RWPE1 (cell line): Measurements from ENCODE around the gene GNS.

ENCODE experiments used
- CTCF ChIA-PET: fragments of 350-600 bp; sonication (Branson Sonifier 250); formaldehyde crosslinking; extraction: SDS; loops from one replicate; lab custom pipeline; 2021; lab: Yijun Ruan, JAX
- POLR2A ChIA-PET: fragments of 400-600 bp; formaldehyde crosslinking; extraction: SDS; loops from one replicate; lab custom pipeline; 2020; ENCODE audit warnings: antibody characterized with exemption; ENCODE audit not compliant: low non-redundant PET; lab: Yijun Ruan, JAX
- DNase-seq: peaks from one replicate; pipeline ENCODE4 v3.0.0; 2012; ENCODE audit warnings: low spot score
- H3K27ac ChIP-seq: fragments of 450-650 bp; 2 replicates; pipeline ENCODE4 v1.5.1; 2017
- TF ChIP-seq, protein P1 (sequence below): fragments of 450-650 bp; conservative IDR thresholded peaks from 2 replicates; pipeline ENCODE4 v1.5.1; 2017; ENCODE audit warnings: low read depth, mild to moderate bottlenecking

The GNS gene

DNA sequence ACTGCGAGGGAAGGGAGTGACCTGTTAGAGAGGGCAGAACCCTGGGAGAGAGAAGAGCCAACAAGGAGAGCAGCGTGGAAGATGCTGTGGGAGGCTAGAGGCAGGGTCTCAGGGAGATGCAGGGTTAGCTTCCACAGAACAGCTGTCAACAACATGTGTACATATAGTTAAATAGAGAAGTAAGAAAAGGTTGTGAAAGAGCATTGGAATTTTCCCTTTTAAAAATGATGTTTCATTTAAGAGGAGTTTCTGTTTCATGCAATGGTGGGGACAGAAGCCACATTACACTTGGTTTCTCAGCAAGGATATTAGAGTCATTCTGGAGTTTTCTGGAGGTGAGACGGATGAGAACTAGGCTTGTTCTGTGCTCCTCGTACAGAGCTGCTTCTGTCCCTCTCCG is 41.4 kb upstream of the GNS start:
- H3K27ac ChIP-seq: no peak overlapping the region
- TF ChIP-seq, protein P1, sequence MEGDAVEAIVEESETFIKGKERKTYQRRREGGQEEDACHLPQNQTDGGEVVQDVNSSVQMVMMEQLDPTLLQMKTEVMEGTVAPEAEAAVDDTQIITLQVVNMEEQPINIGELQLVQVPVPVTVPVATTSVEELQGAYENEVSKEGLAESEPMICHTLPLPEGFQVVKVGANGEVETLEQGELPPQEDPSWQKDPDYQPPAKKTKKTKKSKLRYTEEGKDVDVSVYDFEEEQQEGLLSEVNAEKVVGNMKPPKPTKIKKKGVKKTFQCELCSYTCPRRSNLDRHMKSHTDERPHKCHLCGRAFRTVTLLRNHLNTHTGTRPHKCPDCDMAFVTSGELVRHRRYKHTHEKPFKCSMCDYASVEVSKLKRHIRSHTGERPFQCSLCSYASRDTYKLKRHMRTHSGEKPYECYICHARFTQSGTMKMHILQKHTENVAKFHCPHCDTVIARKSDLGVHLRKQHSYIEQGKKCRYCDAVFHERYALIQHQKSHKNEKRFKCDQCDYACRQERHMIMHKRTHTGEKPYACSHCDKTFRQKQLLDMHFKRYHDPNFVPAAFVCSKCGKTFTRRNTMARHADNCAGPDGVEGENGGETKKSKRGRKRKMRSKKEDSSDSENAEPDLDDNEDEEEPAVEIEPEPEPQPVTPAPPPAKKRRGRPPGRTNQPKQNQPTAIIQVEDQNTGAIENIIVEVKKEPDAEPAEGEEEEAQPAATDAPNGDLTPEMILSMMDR: no peak
- ChIA-PET CTCF (interaction anchor here (0.6 to 1.7 kb wide), 3 partner anchors 20 to 251 kb away, joined by 3 to 10 read pairs (median 4); no protein-coding TSS in a partner anchor), POLR2A (no interaction called here)
- DNase-seq: no peak

DNA sequence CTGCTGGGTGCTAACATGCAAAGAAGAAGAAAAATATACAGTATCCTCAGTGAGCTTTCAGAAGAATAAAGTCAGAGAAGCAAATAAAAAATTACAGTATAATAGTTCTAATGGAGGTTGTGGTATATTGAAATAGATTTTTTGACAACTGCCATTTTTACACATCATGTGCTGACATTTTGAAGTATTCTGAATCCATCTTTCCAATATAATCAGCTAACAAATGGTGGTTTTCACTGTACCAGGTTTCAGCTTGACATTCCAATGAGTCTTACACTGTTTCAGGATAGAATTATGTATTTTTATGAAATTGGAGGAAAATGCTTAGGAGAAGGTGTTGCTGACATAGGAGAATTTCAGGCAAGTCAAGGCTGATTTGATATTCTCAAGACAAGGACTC is 39.0 kb upstream of the GNS start:
- CTCF ChIA-PET: no interaction called here
- TF ChIP-seq, protein P1: no peak
- no peak for DNase-seq
- POLR2A ChIA-PET: no interaction called here
- no peak overlapping the region for H3K27ac ChIP-seq

- ChIA-PET POLR2A (no interaction called here), CTCF (interaction anchor here (0.7 kb wide), 1 partner anchor 99 kb away, joined by 6 read pairs; no protein-coding TSS in a partner anchor)
- DNase-seq: no peak
- TF ChIP-seq, protein P1: no peak
- no peak overlapping the region for H3K27ac ChIP-seq
Observed at GRCh38 chr12:64797156-64797555, 38.0 kb upstream of the GNS start.

DNA sequence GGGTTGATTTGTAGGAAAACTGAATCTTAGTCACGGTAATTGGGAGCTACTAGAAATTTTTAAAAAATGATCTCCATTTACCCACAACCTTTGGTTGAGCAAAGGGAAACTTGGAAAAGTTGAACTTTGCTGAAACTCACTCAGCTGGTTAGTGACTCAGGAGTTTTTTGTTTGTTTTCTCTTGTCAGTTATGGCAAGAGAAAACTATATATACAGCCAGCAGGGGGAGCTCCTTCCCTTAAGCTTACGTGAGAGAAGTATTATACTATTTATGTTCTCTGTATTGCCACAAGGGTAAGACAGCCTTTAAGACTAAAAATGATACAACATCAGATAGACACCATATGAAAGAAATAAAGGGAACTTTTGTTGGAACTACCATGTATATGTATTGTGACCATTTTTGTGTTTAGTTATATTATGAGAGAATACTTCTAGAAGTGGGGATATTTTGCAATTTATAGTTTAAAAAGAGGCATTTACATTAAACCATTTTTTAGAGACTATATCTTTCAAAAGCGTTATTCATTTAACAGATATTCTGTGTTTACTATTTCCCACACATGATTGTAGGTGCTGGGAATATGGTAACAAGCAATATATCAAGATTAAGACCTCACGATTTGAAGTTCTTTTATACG is 37.1 kb upstream of the GNS start:
- DNase-seq: peak; percentile 80
- TF ChIP-seq, protein P1: peak; percentile 86
- no peak overlapping the region for H3K27ac ChIP-seq
- POLR2A ChIA-PET: interaction anchor here (0.6 kb wide), 1 partner anchor 38 kb away, joined by 5 read pairs; no protein-coding TSS in a partner anchor
- CTCF ChIA-PET: interaction anchor here (0.6 to 1.8 kb wide), 14 partner anchors 9 to 1086 kb away, joined by 3 to 13 read pairs (median 4); no protein-coding TSS in a partner anchor

- TF ChIP-seq, protein P1: no peak
- H3K27ac ChIP-seq: no peak overlapping the region
- CTCF ChIA-PET: no interaction called here
- POLR2A ChIA-PET: no interaction called here
- DNase-seq: no peak
Observed at GRCh38 chr12:64794305-64794704, 35.1 kb upstream of the GNS start.

DNA sequence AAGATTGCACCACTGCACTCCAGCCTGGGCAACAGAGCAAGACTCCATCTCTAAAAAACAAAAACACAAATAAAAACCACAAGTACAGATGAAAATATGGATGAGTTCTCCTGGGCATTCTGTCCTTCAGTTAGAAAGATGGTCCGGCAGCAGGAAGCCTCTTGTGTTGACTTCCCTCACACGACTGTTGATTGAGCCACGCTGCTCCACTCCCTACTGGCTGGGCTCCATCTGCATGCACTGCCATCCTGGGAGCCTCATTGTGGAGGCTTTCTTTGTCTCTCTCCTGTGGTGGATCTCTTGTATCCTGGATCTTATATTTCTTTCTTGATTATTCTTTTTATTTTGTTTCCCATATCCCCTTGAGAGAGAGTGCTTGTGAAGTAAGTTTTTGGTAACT is 34.4 kb upstream of the GNS start:
- TF ChIP-seq, protein P1: no peak
- H3K27ac ChIP-seq: no peak overlapping the region
- DNase-seq: no peak
- ChIA-PET CTCF (no interaction called here), POLR2A (no interaction called here)
